GM23248 (cell line): ENCODE data around the gene SMYD3. TPM values are rescaled to one million over a fixed set of nuclear protein-coding genes. Genes with fewer than 3 reads are reported as not detected.
A peak's percentile ranks its signal among the peaks of the same experiment; 100 is the strongest.

ENCODE experiments used
- DNase-seq: peaks from one replicate; pipeline ENCODE4 v3.0.0-alpha.2; 2015
- H2AFZ ChIP-seq: fragments of 200-600 bp; sonication (generic); 2 replicates; pipeline ENCODE4 v1.6.1; 2016; ENCODE audit warnings: antibody characterized with exemption
- H3F3A ChIP-seq: fragments of 200-600 bp; sonication (generic); 2 replicates; pipeline ENCODE4 v1.6.1; 2016; ENCODE audit warnings: mild to moderate bottlenecking, antibody characterized with exemption, mixed run types; ENCODE audit not compliant: insufficient read depth
- H3K27ac ChIP-seq: fragments of 200-600 bp; sonication (generic); 2 replicates; pipeline ENCODE4 v1.5.1; 2016; ENCODE audit warnings: mild to moderate bottlenecking
- H3K27me3 ChIP-seq: fragments of 200-600 bp; sonication (generic); replicated peaks from 2 replicates; pipeline ENCODE4 v1.6.1; 2016; ENCODE audit warnings: mild to moderate bottlenecking; ENCODE audit not compliant: insufficient read depth
- H3K36me3 ChIP-seq: fragments of 200-600 bp; sonication (generic); 2 replicates; pipeline ENCODE4 v1.6.1; 2016; ENCODE audit warnings: low read depth, mild to moderate bottlenecking
- H3K4me1 ChIP-seq: fragments of 200-600 bp; sonication (generic); 2 replicates; pipeline ENCODE4 v1.6.1; 2016; ENCODE audit warnings: mild to moderate bottlenecking; ENCODE audit not compliant: insufficient read depth
- H3K4me2 ChIP-seq: fragments of 200-600 bp; sonication (generic); one replicate; pipeline ENCODE4 v1.6.1; 2016; ENCODE audit warnings: mild to moderate bottlenecking; ENCODE audit not compliant: unreplicated experiment
- H3K4me3 ChIP-seq: fragments of 200-600 bp; sonication (generic); 2 replicates; pipeline ENCODE4 v1.5.1; 2016; ENCODE audit warnings: mild to moderate bottlenecking
- H3K79me2 ChIP-seq: fragments of 200-600 bp; sonication (generic); 2 replicates; pipeline ENCODE4 v1.6.1; 2016; ENCODE audit warnings: mild to moderate bottlenecking; ENCODE audit not compliant: insufficient read depth
- H3K9ac ChIP-seq: fragments of 200-600 bp; sonication (generic); 2 replicates; pipeline ENCODE4 v1.6.1; 2016; ENCODE audit warnings: mild to moderate bottlenecking
- H3K9me2 ChIP-seq: fragments of 200-600 bp; sonication (generic); 2 replicates; pipeline ENCODE4 v1.6.1; 2016; ENCODE audit warnings: mixed run types, mild to moderate bottlenecking, moderate library complexity; ENCODE audit not compliant: insufficient read depth
- H3K9me3 ChIP-seq: fragments of 200-600 bp; sonication (generic); one replicate; pipeline ENCODE4 v1.6.1; 2017; ENCODE audit warnings: low read depth
- H4K20me1 ChIP-seq: fragments of 200-600 bp; sonication (generic); 2 replicates; pipeline ENCODE4 v1.6.0; 2016; ENCODE audit not compliant: insufficient read depth
- EZH2 ChIP-seq: fragments of 200-600 bp; sonication (generic); IDR thresholded peaks from 2 replicates; pipeline ENCODE4 v1.6.1; 2018; ENCODE audit warnings: antibody characterized with exemption, mild to moderate bottlenecking; ENCODE audit not compliant: insufficient read depth, poor library complexity, severe bottlenecking
- EZH2phosphoT487 ChIP-seq: fragments of 200-600 bp; sonication (generic); IDR thresholded peaks from 2 replicates; pipeline ENCODE4 v1.6.1; 2018; ENCODE audit warnings: antibody characterized with exemption, moderate library complexity, mild to moderate bottlenecking, low read depth; ENCODE audit not compliant: insufficient read depth
- WGBS, 2 experiments: methylation state at CpG; one replicate each; pipeline ENCODE4 v1.1.6; 2015 to 2017; ENCODE audit warnings: low lambda C conversion rate in 2 of 2, low coverage in 1 of 2; ENCODE audit errors: missing lambda C conversion rate in 2 of 2; 5-methylcytosine and 5-hydroxymethylcytosine counted together
- in situ Hi-C: fragments of 300-500 bp; cut with MboI; formaldehyde crosslinking; loops from 2 replicates; pipeline ENCODE4 v1.15.0; 2020
- polyA plus RNA-seq: library from polyadenylated mRNA; unstranded; fragments of >200 nt; fragmentation: Nextera tagmentation; extraction: Ambion mirVana; gene quantifications from 2 replicates; pipeline ENCODE4 v1.2.1, GENCODE V29; 2016
- total RNA-seq: library from RNA; depleted of rRNA; stranded (reverse); fragments of >200 nt; shearing (Covaris generic); gene quantifications from 2 replicates; pipeline ENCODE4 v1.2.3, GENCODE V29; 2014

The SMYD3 gene
- total and polyA plus RNA-seq, 2 experiments from 2014 or later, result 32.1 to 44.8 TPM

- Histone ChIP-seq H3K27me3 (no peaks in the 10 kb centered on the region), H3K4me3 (no peak overlapping the region), H3K9ac (no peak overlapping the region), H3K79me2 (no peaks in the 10 kb centered on the region), H3K4me1 (peaks cover 12% of the 10 kb centered on the region), H4K20me1 (no peaks in the 10 kb centered on the region), H3K9me3 (no peaks in the 10 kb centered on the region), H3K4me2 (no peak overlapping the region), H3K9me2 (no peaks in the 10 kb centered on the region; the same call in 1 of the 2 replicates), H3F3A (no peaks in the 10 kb centered on the region), H3K27ac (no peak overlapping the region), H3K36me3 (no peaks in the 10 kb centered on the region), H2AFZ (no peak overlapping the region)
- WGBS, 2 experiments, result 73 to 74% methylated on average over 6 of the region's 6 CpGs
- DNase-seq, result peak; percentile 40
- TF ChIP-seq EZH2 (no peak), EZH2phosphoT487 (no peak)
- in situ Hi-C loops, result no loop called here
Observed at GRCh38 chr1:245835386-245835785, 671.7 kb downstream of the SMYD3 start.

- no peak overlapping the region for H3K4me2 ChIP-seq
- no peak overlapping the region for H3K9ac ChIP-seq
- no peak overlapping the region for H2AFZ ChIP-seq
- no peaks in the 10 kb centered on the region for H3K79me2 ChIP-seq
- H4K20me1 ChIP-seq, result no peaks in the 10 kb centered on the region
- no peaks in the 10 kb centered on the region; the same call in 1 of the 2 replicates for H3K9me2 ChIP-seq
- no peaks in the 10 kb centered on the region for H3K36me3 ChIP-seq
- H3K4me3 ChIP-seq, result no peak overlapping the region
- TF ChIP-seq EZH2 (no peak), EZH2phosphoT487 (no peak)
- peaks cover 12% of the 10 kb centered on the region for H3K4me1 ChIP-seq
- no peak for DNase-seq
- no peaks in the 10 kb centered on the region for H3K27me3 ChIP-seq
- WGBS, 2 experiments, result 97 to 100% methylated on average over 5 of the region's 5 CpGs
- H3K9me3 ChIP-seq, result no peaks in the 10 kb centered on the region
- in situ Hi-C loops, result no loop called here
- no peaks in the 10 kb centered on the region for H3F3A ChIP-seq
- no peak overlapping the region for H3K27ac ChIP-seq
Observed at GRCh38 chr1:245834002-245834401, 673.1 kb downstream of the SMYD3 start.

GRCh38 chr1:245832771-245833527 lies 674.1 kb downstream of the SMYD3 start:
- H3K79me2 ChIP-seq, result no peaks in the 10 kb centered on the region
- no peak overlapping the region for H3K9ac ChIP-seq
- no peaks in the 10 kb centered on the region; the same call in 1 of the 2 replicates for H3K9me2 ChIP-seq
- 86 to 90% methylated on average over 7 of the region's 7 CpGs for WGBS, 2 experiments
- TF ChIP-seq EZH2phosphoT487, result no peak
- TF ChIP-seq EZH2, result no peak
- no peaks in the 10 kb centered on the region for H3K27me3 ChIP-seq
- H3K9me3 ChIP-seq, result no peaks in the 10 kb centered on the region
- no peaks in the 10 kb centered on the region for H3F3A ChIP-seq
- H3K4me2 ChIP-seq, result no peak overlapping the region
- no peak overlapping the region for H2AFZ ChIP-seq
- no peak overlapping the region for H3K4me3 ChIP-seq
- in situ Hi-C loops, result no loop called here
- H3K4me1 ChIP-seq, result peaks cover 9% of the 10 kb centered on the region
- no peak for DNase-seq
- H4K20me1 ChIP-seq, result no peaks in the 10 kb centered on the region
- no peaks in the 10 kb centered on the region for H3K36me3 ChIP-seq
- H3K27ac ChIP-seq, result no peak overlapping the region

- no peak for DNase-seq
- H3K27me3 ChIP-seq, result no peaks in the 10 kb centered on the region
- in situ Hi-C loops, result no loop called here
- H3K9ac ChIP-seq, result no peak overlapping the region
- WGBS, 2 experiments, result 85% methylated on average over 9 of the region's 9 CpGs
- H3K4me1 ChIP-seq, result peaks cover 5% of the 10 kb centered on the region; the same call in 1 of the 2 replicates
- no peaks in the 10 kb centered on the region for H3F3A ChIP-seq
- no peaks in the 10 kb centered on the region for H3K36me3 ChIP-seq
- no peaks in the 10 kb centered on the region for H3K79me2 ChIP-seq
- no peak overlapping the region for H3K4me2 ChIP-seq
- H4K20me1 ChIP-seq, result no peaks in the 10 kb centered on the region
- no peak overlapping the region for H2AFZ ChIP-seq
- H3K4me3 ChIP-seq, result no peak overlapping the region
- H3K9me2 ChIP-seq, result no peaks in the 10 kb centered on the region; the same call in 1 of the 2 replicates
- H3K9me3 ChIP-seq, result no peaks in the 10 kb centered on the region
- no peak for TF ChIP-seq EZH2
- no peak for TF ChIP-seq EZH2phosphoT487
- no peak overlapping the region for H3K27ac ChIP-seq
Observed at GRCh38 chr1:245831518-245831917, 675.6 kb downstream of the SMYD3 start.
